Breast epithelium (tissue), 3 donors: ENCODE data around the gene SELENOT.

Experiments used
- CTCF ChIP-seq, 3 donors: fragments of 450-650 bp; IDR thresholded peaks; one replicate each; pipeline ENCODE4 v1.5.1; 2016 to 2017; ENCODE audit warnings: antibody characterized with exemption in 3 of 3, mild to moderate bottlenecking in 3 of 3, moderate library complexity in 3 of 3
- POLR2A ChIP-seq: fragments of 450-650 bp; IDR thresholded peaks from one replicate; pipeline ENCODE4 v1.6.1; 2016; ENCODE audit warnings: antibody characterized with exemption, mild to moderate bottlenecking, moderate library complexity

- TF ChIP-seq CTCF (IDR thresholded peaks at IDR 0.05) (no peak), POLR2A (no peak)
These were observed 20.5 kb upstream of the SELENOT start for GRCh38 chr3:150582620-150583019.
